Duodenal mucosa (tissue), 2 donors: Measurements from ENCODE around the gene TMEM41A.
"Not testable (repeated sequence)": the region's sequence is repeated elsewhere in the genome, so short reads cannot be mapped to it uniquely, and the experiment has no call there.

Experiments
- H3K27ac ChIP-seq: one replicate; pipeline ENCODE4 v1.7.0; 2013; ENCODE audit warnings: low read depth, low read length
- H3K27me3 ChIP-seq, 2 donors: one replicate each; pipeline ENCODE4 v1.7.0; 2013; ENCODE audit warnings: low read length in 2 of 2, control low read depth in 1 of 2; ENCODE audit not compliant: insufficient read depth in 2 of 2, control insufficient read depth in 1 of 2
- H3K36me3 ChIP-seq, 2 donors: one replicate each; pipeline ENCODE4 v1.7.0; 2013; ENCODE audit warnings: low read length in 2 of 2, control low read depth in 1 of 2; ENCODE audit not compliant: insufficient read depth in 2 of 2, control insufficient read depth in 1 of 2
- H3K4me1 ChIP-seq, 2 donors: one replicate each; pipeline ENCODE4 v1.7.0; 2013; ENCODE audit warnings: low read length in 2 of 2, control low read depth in 1 of 2; ENCODE audit not compliant: insufficient read depth in 2 of 2, control insufficient read depth in 1 of 2
- H3K4me3 ChIP-seq, 2 donors: one replicate each; pipeline ENCODE4 v1.7.0; 2013; ENCODE audit warnings: low read length in 2 of 2, low read depth in 1 of 2
- H3K9ac ChIP-seq, 2 donors: one replicate each; pipeline ENCODE4 v1.7.0; 2013; ENCODE audit warnings: low read length in 2 of 2, low read depth in 1 of 2
- H3K9me3 ChIP-seq, 2 donors: one replicate each; pipeline ENCODE4 v1.7.0; 2013; ENCODE audit warnings: low read length in 2 of 2, control low read depth in 1 of 2; ENCODE audit not compliant: control insufficient read depth in 1 of 2

Gene TMEM41A

DNA sequence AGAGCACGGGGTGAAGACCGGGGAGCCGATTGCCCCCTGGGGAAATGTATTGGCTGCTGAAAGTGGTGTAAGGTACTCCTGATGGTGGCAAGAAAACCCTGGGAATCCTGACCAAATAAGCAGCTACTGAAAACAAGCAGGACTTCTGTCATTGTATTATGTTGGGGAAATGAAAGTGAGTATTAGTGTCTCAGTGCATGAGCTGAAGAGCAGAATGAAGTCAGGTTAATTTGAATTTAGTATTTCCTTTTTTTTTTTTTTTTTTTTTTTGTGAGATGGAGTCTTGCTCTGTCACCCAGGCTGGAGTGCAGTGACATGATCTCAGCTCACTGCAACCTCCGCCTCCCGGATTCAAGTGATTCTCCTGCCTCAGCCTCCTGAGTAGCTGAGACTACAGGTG is 32.7 kb downstream of the TMEM41A start:
- not testable (repeated sequence) for H3K27ac ChIP-seq, H3K4me3 ChIP-seq, H3K4me1 ChIP-seq, H3K9ac ChIP-seq, H3K27me3 ChIP-seq, H3K9me3 ChIP-seq
- peaks cover 31 to 67% of the 10 kb centered on the region in 2 donors for H3K36me3 ChIP-seq

DNA sequence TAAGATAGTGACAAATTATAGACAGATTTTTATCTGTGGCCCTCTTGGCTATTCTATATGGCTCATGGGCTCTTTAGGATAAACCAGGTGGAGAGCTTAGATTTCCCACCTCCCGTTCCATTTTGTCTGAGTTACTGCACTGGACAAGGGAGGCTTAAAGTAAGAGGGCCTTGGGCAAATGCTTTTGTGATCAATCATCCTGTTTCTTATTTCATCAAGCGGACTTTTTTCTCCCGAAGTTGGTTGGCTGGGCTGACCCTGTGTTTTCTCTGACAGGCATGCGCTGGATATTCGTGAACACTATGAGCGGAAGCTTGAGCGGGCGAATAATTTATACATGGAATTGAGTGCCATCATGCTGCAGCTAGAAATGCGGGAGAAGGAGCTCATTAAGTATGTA is 33.4 kb downstream of the TMEM41A start:
- Histone ChIP-seq H3K27ac (no peak overlapping the region), H3K27me3 (no peaks in the 10 kb centered on the region), H3K9ac (no peak overlapping the region), H3K4me1 (no peaks in the 10 kb centered on the region), H3K36me3 (peaks cover 31 to 68% of the 10 kb centered on the region in 2 donors), H3K4me3 (no peak overlapping the region), H3K9me3 (no peaks in the 10 kb centered on the region)

DNA sequence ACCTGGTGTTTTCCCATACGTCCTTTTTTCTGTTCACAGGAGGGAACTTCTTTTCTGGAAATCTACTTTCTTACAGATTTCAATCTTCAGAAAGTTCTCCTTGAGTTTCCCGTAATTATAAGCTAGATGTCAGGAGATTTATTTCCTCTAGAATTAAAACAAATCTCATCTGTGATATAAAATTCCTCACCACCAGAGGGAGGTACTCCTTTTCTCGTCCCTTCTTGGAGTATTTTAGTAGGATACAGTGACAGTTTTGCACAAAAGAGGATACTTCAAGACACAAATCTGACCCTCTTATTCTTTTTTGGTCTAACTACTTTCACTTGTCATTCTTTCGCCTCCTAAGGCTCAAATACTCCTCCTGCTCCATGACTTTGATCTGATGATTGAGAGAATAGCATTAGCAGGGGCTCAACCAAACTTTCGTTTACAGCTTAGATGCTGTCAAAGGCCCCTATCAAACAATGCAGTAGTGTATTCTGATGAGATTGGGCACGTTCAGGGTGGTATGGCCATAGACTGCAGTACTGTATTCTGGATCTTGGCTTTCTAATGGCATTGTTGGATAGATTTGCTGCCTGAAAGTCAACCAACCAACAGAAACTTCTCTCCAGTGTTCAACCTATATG is 38.0 kb downstream of the TMEM41A start:
- H3K9ac ChIP-seq = no peak overlapping the region
- no peaks in the 10 kb centered on the region for H3K27me3 ChIP-seq
- no peak overlapping the region for H3K4me3 ChIP-seq
- no peak overlapping the region for H3K27ac ChIP-seq
- no peaks in the 10 kb centered on the region for H3K9me3 ChIP-seq
- H3K4me1 ChIP-seq = no peaks in the 10 kb centered on the region
- H3K36me3 ChIP-seq = peaks cover 13 to 58% of the 10 kb centered on the region in 2 donors

DNA sequence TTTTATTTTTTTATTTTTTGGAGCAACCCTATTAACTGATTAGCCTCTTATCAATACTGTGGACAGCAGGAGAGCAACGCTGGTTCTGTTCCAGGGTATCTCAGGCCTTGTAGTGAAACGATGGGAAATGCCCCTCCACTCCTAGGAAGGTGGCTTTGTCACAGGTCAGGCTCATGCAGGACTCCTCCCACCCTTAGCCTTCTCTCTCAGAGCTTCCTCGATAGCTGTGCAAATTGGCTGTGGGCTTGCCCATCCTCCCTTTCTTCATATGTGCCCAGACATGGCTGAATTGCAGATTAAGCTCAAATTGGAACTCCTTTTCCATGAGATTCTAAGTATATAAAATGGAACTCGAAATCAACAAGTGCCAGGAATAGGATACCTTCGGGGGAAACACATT is 38.5 kb downstream of the TMEM41A start:
- Histone ChIP-seq H3K27me3 (no peaks in the 10 kb centered on the region), H3K27ac (no peak overlapping the region), H3K4me1 (no peaks in the 10 kb centered on the region), H3K9ac (no peak overlapping the region), H3K9me3 (no peaks in the 10 kb centered on the region), H3K4me3 (no peak overlapping the region), H3K36me3 (peaks cover 13 to 53% of the 10 kb centered on the region in 2 donors)

DNA sequence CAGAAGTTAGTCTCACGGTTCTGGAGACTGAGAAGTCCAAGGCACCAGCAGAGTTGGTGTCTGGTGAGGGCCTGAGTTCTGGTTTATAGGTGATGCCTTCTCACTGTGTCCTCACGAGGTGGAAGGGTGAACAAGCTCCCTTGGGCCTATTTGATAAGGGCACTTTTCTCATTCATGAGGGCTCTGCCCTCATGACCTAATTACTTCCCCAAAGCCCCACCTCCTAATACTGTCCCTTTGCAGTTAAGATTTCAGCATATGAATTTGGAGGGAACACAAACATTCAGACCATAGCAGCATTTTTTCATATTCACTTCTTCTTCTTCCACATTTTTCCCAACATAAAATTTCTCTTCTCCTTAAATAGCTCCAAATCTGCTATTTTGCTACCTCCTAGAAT is 41.5 kb downstream of the TMEM41A start:
- no peaks in the 10 kb centered on the region for H3K4me1 ChIP-seq
- no peak overlapping the region for H3K9ac ChIP-seq
- peaks cover 4 to 35% of the 10 kb centered on the region in 2 donors for H3K36me3 ChIP-seq
- no peak overlapping the region for H3K4me3 ChIP-seq
- no peak overlapping the region for H3K27ac ChIP-seq
- no peaks in the 10 kb centered on the region for H3K9me3 ChIP-seq
- H3K27me3 ChIP-seq = no peaks in the 10 kb centered on the region

DNA sequence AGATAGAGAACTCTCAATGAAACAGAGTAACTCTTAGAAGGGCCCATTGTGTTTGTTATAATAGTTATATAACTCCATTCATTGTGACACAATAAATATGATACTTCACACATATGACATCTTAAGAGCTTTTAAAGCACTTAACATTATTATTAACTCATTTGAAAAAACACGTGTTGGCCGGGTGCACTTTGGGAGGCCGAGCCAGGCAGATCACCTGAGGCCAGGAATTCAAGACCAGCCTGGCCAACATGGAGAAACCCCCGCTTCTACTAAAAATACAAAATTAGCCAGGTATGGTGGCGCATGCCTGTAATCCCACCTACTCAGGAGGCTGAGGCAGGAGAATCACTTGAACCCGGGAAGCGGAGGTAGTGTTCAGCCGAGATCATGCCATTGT is 47.4 kb downstream of the TMEM41A start:
- H3K9me3 ChIP-seq, H3K9ac ChIP-seq, H3K4me3 ChIP-seq, H3K27me3 ChIP-seq, H3K4me1 ChIP-seq, H3K27ac ChIP-seq: not testable (repeated sequence)
- peaks cover 0 to 28% of the 10 kb centered on the region in 2 donors for H3K36me3 ChIP-seq

DNA sequence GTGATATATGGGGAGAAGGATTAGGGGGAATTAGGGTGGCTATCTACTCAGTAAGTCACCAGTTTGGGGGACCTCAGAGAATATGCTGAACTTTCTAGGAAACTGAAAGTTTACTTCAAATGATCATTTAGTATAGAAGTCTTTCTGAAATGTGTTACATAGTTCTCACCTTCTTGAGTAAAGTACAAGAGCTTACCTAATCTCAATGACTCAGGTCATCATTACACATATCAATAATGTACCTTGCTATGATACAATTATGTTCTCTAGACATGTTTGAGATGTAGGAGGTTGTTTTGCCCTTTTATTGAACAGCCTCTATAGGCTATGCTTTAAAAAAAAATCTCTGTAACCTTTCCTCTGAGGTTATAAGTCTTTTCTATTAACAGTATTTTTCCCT is 50.7 kb downstream of the TMEM41A start:
- Histone ChIP-seq H3K9ac (no peak overlapping the region), H3K27me3 (no peaks in the 10 kb centered on the region), H3K4me3 (no peak overlapping the region), H3K27ac (no peak overlapping the region), H3K36me3 (peaks cover 5 to 34% of the 10 kb centered on the region in 2 donors), H3K4me1 (no peaks in the 10 kb centered on the region), H3K9me3 (no peaks in the 10 kb centered on the region)

DNA sequence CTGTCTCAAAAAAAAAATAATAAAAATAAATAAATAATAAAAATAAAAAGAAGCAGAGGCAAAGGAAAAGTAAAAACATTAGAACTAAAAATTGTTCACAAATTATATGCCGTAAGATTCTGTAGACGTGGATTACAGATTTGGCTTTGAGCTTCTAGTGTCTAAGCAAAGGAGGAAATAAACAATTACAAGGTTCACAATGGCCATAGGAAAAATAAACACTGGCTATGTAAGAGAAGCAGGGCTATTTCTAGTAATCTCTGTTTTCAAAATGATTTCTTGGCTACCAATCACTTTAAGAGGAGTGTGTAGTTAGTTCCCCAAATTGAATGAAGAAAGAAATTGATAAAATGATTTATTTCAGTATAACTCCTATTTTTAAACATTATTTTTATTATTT is 54.5 kb downstream of the TMEM41A start:
- no peaks in the 10 kb centered on the region for H3K9me3 ChIP-seq

DNA sequence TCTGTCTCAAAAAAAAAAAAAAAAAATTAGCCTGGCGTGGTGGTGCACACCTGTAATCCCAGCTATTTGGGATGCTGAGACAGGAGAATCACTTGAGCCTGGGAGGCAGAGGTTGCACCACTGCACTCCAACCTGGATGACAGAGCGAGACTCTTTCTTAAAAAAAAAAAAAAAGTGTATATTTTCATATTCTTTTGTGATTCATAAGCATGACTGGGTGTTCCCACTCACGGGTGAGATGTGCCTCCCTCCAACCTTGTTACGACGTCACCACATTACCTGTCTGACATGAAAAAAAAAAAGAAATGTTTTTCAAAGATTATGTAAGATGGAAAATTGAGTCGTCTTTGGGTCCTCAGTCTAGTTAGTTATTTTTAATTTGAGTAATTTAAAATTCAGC is 56.8 kb downstream of the TMEM41A start:
- H3K27me3 ChIP-seq = no peaks in the 10 kb centered on the region

More for the DNA sequence above, 54.5 kb downstream of the TMEM41A start:
- no peak overlapping the region for H3K9ac ChIP-seq
- H3K36me3 ChIP-seq = peaks cover 10 to 19% of the 10 kb centered on the region in 2 donors
- no peak overlapping the region for H3K4me3 ChIP-seq
- H3K4me1 ChIP-seq = no peaks in the 10 kb centered on the region
- no peaks in the 10 kb centered on the region for H3K27me3 ChIP-seq
- no peak overlapping the region for H3K27ac ChIP-seq

DNA sequence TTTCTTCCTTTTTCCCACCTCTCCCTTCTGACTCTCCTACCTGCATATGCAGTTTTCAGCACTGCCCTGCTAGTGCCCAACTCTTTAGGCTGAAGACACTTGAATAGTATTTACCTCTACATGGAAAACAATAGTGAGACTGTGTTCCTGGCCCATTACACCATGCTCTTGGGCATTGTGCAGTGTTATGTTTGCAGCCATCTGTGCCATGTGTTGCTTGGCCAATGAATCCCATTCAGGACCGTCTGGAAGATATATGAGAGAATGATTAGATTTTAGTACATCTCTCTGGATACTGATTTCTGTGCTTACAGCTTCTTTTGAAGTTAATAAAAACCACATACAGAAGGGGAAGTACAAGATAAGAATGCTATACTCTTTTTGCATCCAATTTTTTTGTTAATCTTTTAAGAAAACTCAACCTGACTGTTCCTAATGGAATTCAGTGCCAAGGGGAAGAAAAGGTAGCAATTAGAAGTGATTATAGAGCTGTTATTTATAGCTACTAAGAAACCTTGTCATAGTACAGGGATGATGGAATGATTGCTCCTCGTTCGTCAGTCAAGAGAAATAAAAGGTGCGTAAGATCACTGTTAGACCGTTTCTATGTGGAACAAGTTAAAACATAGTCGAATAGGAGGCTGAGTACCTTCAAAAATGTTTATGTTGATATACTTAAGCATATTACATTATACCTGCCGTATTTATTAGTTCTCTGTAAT is 58.9 kb downstream of the TMEM41A start:
- Histone ChIP-seq H3K4me1 (no peaks in the 10 kb centered on the region), H3K9ac (no peak overlapping the region), H3K27ac (no peak overlapping the region), H3K9me3 (no peaks in the 10 kb centered on the region), H3K36me3 (peaks cover 16 to 29% of the 10 kb centered on the region in 2 donors), H3K4me3 (no peak overlapping the region), H3K27me3 (no peaks in the 10 kb centered on the region)

More for the DNA sequence above, 56.8 kb downstream of the TMEM41A start:
- H3K4me1 ChIP-seq = no peaks in the 10 kb centered on the region
- no peaks in the 10 kb centered on the region for H3K9me3 ChIP-seq
- H3K4me3 ChIP-seq = no peak overlapping the region
- H3K9ac ChIP-seq = no peak overlapping the region
- H3K27ac ChIP-seq = no peak overlapping the region
- peaks cover 16 to 32% of the 10 kb centered on the region in 2 donors for H3K36me3 ChIP-seq
